NCI-H2171 treated with DMSO at 0.1 percent for 48 hours (cell line): ENCODE measurements around the gene CD40.
"Not testable (repeated sequence)": the region's sequence is repeated elsewhere in the genome, so short reads cannot be mapped to it uniquely, and the experiment has no call there.

Experiments
- DNase-seq: peaks from one replicate; lab custom pipeline; 2025; lab: John Stamatoyannopoulos, UW

CD40 gene

DNA sequence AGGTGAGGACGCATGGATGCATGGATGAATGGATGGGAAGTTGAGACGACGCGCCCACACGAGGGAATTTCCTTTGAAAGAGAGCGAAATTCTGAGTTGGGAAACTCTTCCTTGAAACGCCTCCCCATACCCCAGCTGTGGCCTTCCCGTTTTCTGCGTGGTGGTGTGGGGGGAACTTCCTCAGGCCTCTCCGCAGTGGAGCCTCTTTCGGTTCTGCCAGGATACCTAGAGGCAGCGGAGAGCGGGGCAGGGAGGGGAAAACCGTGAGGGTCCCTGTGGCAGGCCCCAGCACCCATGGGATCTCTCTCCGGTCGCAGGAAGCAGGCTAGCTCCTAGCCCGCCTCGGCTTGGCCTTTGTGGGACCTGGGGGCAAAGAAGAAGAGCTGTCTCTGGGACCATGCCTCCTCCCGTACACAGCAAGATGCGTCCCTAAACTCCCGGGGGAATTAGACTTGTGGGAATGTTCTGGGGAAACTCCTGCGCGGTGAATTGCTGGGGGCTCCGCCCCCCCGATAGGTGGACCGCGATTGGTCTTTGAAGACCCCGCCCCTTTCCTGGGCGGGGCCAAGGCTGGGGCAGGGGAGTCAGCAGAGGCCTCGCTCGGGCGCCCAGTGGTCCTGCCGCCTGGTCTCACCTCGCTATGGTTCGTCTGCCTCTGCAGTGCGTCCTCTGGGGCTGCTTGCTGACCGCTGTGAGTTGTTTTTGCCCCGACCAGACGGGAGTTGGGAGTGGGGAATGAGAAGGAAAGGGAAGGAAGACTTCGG lies at the start of gene CD40:
CD40 (plus strand) TSS at position 611 of the 764 bp plus-strand sequence; CDS start at position 641, 30 bp downstream.
- DNase-seq, result no peak

DNA sequence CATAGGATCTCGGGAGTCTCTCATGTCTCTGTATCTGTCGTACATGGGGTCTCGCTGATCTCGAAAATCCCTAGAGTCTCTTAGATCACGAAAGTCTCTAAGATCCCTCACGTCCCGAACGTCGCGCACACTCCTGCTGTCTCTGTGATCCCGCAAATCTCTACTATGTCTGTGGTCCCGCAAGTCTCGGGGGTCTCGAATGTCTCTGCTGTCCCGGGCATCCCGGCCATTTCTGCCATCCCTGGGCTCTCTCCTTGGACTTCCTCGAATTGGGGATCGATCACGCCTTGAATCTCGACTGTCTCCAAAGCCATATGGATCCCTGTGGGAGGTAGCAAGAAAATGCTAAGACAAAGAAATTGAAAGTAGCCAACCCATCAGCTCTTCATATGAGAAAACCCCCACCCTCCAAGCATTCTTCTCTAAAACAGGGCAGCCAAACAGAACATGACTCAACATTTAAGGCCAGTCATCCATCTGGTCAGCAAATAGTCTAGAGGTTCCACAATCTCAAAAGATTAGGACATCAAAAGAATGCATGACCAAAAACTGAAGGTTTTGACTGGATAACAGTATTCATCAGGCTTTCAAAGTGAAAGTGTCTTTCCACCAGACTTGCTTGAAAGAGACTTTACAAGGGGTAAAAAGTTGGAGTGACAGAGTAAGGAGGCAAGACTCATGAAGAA lies 47.8 kb upstream of the CD40 start:
- DNase-seq, result no peak

DNA sequence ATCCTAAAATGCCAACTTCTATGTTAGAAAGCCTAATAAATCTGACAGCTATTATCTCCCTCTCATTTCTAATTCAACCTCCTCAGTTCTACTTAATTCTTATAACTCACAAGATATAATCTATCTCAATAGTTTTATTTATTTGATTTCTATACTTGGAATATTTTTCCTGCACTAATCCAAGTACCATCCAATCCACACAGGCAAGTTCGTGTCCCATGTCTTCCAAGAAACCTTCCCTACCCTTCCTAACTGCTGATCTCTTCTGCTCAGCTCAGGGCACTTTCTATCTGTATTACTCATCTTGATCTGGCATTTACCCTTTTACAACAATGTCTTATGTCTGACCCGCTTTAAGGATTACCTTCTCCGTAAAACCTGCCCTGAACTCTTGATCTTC lies 46.5 kb upstream of the CD40 start:
- no peak for DNase-seq

- DNase-seq, result no peak
Observed at GRCh38 chr20:46073024-46073423, 45.1 kb upstream of the CD40 start.

DNA sequence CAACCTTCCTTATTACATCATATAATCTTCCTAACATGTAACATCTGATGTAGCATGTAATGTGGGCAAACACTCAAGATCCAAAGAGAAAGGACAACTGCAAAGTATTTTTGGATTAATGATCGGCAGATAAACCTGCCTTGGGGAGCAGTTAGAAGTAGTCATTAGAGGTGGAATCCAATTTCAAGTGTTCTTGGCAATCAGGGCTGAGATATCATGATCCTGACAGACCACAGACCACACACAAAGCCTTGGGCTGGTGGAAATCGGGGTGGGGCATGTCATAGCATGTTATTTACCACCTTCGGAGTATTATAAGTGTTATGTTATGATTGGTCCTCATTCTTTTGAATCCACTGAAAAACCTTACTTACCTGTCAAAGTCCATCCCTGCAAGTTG lies 44.7 kb upstream of the CD40 start:
- DNase-seq, result peak; percentile 33

DNA sequence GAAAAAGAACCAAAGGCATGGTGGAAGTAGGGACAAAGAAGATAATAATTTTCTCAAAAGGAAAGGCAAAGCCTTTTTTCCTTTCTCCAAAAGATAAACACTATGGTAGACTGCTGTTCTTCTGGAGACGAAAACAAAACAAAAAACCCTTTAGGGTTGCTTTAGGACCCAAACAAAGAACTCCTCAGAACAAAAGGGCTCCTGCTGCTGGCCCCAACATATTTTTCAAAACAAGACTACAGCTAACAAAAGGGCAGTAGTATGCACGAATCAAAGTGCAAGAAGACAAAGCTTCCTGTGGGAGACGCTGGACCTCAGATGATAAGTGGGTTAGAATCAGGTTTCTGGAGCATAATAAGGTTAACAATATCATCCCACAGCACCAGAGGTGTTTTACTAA lies 44.1 kb upstream of the CD40 start:
- DNase-seq, result no peak

DNA sequence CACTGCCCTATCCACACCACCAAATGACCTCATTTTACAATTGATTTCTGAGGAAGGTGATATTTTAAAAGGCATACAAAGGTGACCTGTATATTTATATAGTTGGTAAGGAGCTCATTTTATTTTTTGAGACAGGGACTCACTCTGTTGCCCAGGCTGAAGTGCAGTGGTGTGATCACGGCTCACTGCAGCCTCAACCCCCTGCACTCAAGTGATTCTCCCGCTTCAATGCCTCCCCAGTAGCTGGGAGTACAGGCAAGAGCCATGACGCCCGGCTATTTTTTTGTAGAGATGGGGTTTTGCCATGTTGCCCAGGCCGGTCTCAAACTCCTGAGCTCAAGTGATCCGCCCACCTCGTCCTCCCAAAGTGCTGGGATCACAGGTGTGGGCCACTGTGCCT lies 41.3 kb upstream of the CD40 start:
- DNase-seq, result no peak

DNA sequence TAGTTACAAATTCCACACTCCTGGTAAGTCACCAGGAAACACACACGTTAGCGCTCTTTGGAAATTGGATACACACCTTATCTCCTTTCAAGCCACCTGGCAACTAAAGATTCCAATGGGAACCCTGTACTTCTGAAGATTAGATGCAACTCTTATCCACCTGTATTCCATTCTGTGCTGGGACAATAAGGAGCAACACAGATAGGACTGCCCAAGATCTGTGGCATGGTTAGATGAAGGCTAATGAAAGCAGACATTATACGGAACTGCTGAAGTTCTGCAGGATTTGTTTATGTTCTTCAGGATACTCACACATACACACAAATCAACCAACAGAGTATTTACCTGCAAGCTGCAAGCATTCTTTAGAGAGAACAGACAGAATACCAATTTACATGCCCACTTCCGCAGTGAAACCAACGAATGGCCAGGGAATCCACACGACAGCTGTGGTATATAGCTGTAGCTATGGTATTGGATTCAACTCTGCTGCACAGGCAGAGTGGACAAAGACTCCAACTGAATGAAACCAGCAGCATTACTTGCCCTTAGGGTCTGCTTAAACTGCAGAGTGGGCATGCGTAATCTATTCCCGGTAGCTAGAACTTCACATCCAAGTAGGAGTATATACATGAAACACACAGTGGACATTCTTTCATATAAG lies 40.3 kb upstream of the CD40 start:
- peak; percentile 74 for DNase-seq

GRCh38 chr20:46078954-46079353 lies 39.2 kb upstream of the CD40 start:
- DNase-seq, result no peak

GRCh38 chr20:46081074-46081473 lies 37.0 kb upstream of the CD40 start:
- DNase-seq, result no peak

- DNase-seq, result no peak
Observed at GRCh38 chr20:46083101-46083500, 35.0 kb upstream of the CD40 start.

DNA sequence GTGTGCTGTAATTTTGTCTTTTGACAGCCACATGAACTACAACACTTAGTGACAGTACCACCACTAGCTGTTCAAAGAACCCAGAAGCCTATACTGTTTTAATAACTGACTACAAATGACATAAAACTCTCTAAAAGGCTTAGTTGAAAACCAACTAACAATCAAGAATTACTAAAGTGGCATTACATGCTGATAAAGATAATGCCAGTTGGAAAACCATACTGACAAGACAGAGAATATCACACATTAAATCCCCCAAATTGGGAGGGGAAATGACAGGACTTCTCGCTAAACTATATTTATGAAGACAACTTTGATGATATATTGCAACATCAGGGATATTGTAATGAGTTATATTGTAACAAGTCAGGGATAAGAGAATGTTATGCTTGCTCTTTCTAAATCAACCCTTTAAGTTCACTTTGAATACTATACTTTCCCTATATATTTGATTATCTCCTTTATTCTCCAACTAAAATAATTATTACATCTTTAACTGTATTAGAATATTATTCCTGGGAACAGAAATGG lies 34.5 kb upstream of the CD40 start:
- no peak for DNase-seq

GRCh38 chr20:46084805-46085178 lies 33.3 kb upstream of the CD40 start:
- no peak for DNase-seq

DNA sequence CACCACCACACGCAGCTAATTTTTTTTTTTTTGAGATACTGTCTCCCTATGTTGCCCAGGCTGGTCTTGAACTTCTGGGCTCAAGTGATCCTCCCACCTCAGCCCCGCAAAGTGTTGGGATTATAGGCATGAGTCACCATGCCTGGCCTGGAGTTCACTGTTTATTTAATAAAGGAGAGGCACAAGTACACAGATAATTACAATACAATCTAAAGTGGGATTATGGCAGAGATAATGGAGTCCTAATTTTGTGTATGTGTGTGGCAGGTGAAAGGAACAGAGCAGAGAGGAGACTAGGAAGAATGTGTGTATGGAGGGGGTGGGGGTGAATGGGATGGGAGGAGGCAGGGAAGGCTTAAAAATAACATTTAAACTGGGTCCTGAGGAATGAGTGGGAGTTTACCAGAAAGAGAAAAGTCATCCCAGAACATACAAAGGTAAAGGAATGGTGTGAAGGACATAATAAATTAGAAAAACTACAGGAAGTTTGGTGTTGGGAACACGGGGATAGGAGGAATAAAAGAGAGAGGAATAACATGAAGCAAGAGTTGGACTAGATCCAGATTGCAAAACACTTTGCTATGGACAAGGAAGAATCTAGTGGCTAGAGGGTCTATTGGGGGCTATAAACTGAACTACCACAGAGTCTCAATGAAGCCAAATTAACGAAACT lies 32.8 kb upstream of the CD40 start:
- DNase-seq, result no peak

DNA sequence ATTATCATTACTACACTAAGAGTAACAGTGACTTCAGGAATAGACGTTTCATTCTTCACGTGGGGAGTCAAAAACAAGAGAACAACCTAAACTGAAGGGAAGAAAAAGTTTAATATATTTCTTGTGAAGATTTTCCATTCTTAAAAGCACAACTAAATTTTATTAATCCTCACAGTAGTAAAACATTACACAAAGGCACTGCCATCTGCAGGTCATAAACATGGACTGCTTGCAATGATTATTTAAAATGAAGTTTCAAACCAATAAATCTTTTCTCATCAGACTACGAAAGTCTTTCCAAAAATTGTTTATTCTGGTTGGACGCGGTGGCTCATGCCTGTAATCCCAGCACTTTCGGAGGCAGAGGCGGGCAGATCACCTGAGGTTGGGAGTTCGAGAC lies 31.0 kb upstream of the CD40 start:
- DNase-seq, result no peak

DNA sequence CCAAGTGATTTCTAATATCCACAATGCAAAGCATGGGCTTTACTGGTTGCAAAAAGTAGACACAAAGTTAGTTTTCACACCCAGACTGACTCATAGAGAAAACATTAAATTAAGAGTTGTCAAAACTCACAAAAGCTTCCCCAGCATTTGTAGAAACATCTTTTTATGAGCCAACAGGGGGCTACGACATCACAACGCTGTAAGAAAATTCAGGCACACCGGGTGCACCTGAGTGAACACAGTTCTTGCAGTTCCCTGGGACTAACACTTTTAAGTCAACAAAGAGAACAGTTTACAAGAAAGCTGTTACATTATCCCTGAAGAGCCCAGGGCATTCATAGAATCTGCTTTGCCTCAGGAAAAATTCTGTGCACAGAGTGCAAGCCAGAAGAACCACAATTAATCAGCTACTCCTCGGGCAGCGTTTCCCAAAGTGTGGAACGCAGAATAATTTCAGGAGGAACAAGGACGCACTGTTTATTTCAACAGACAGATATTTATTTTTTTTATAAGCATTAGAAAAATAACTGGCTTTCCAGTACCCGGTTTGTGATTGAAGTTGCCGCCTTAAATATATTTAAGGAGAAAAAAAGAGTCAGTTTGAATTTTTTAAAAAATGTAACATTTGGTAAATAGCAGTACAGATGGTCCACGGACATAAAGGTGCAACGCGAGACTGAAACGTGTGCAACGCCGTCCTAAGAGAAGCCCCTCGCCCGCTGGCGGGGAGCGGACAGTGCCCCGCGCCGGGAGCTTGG lies 29.5 kb upstream of the CD40 start:
- peak; percentile 59 for DNase-seq

GRCh38 chr20:46089167-46089416 lies 29.0 kb upstream of the CD40 start:
- no peak for DNase-seq

DNA sequence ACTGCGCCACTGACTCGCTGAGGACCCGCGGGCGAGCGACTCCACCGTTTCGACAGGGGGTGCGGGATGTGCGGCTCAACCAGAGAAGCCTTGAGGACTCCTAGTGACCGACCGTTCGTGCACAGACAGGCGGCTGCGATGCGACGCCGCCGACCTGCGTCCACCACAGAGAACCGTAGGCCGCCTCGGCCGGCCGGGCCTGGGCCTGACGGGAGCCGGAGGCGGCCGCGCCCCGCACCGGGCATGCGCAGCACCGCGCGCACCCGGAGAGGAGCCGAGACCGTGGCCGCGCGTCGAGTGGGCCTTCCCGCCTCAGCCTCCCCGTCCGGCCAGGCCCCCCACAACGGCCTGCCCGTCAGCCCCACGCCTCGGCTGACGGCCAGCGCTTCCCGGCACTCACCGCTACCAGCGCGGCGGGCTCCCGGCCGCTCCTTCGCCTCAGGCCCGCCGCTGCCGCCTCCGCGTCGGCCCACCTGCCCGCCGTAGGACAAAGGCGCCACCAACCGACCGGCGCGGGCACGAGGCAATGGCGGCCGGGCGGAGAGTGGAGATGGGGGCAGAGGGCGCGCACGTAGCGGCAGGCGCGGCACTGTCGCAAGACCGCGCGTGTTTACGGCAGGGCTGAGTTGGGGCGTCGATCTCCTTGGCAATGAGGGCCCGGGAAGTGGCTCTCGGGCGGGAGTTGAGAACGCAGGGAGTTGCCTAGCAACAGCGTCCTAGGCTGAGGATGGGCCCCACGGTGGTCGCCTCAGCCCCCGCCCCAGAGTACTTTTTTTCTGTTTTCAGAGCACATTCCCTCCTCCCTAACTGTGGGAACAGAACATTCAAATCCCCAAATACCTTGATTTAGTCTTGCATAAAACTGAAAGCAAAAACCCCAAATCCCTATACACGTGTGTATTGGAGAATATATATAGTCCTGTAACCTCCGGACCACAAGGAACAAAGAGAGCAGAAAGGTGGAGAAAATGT lies 28.4 kb upstream of the CD40 start, which contains the start of gene NCOA5:
NCOA5 (minus strand) TSS at position 546 of the 972 bp plus-strand sequence. CDS start 10,538 bp downstream, outside the sequence.
- DNase-seq, result peak; percentile 98

DNA sequence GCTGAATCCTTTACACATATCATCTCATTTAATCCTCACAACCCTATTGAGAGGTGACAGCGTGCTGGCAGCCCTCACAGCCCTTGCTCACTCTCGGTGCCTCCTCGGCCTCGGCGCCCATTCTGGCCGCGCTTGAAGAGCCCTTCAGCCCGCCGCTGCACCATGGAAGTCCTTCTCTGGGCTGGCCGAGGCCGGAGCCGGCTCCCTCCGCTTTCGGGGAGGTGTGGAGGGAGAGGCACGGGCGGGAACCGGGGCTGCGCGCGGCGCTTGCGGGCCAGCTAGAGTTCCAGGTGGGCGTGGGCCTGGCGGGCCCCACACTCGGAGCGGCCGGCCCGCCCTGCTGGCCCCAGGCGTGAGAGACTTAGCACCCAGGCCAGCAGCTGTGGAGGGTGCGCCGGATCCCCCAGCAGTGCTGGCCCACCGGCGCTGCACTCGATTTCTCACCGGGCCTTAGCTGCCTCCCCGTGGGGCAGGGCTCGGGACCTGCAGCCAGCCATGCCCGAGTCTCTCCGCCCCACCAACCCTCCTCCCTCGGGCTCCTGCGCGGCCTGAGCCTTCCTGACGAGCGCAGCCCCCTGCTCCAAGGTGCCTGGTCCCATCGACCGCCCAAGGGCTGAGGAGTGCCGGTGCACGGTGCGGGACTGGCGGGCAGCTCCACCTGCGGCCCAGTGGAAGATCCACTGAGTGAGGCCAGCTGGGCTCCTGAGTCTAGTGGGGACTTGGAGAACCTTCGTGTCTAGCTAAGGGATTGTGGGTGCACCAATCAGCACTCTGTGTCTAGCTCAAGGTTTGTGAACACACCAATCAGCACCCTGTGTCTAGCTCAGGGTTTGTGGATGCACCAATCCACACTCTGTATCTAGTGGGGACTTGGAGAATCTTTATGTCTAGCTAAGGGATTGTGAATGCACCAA lies 26.2 kb upstream of the CD40 start:
- DNase-seq, result not testable (repeated sequence)
